GM18508 (cell line): ENCODE measurements around the gene OGFR.
"Not testable (repeated sequence)": the region's sequence is repeated elsewhere in the genome, so short reads cannot be mapped to it uniquely, and the experiment has no call there.

Experiments used
- ATAC-seq: cut with Tn5 transposase; IDR thresholded peaks from one replicate; pipeline ENCODE4 v1.9.1; 2021; ENCODE audit warnings: moderate number of reproducible peaks; ENCODE audit not compliant: insufficient read depth, unreplicated experiment

The OGFR gene

GRCh38 chr20:62853304-62853703 is 48.7 kb downstream of the OGFR start:
- ATAC-seq: not testable (repeated sequence)

- no peak for ATAC-seq
These were observed 49.5 kb downstream of the OGFR start for GRCh38 chr20:62854121-62854520.

- ATAC-seq: no peak
These were observed 50.5 kb downstream of the OGFR start for GRCh38 chr20:62855120-62855519.

DNA sequence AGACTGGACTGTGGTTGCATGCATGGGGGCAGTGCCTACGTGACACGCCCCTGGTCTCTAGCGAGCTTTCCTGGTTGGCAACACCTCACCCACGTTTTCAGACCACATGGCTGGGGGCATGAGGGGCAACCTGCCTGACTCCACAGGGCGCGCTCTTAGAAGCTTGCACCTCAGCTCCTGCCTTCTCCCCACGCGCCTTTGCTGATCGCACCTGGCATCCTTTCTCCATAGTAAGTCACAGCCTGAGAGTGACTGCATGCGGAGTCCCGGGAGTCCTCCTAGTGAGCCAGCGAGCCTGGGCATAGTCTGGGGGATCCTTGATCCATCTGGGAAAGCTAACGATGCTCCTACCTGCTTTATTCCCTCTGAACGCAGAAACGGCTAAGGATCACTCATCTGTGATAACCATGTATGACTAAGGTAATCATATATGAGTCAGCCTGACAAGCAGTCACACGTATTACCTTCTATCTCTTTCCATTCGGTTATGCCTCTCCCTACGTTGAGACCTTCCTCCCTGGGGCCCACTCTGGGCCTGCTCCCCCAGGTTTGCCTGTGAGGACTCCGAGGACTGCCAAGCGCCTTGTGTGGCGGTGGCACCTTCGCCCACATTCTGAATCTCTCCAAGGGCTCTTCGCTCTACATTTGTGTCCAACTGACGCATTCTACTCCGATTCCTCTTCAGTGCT is 52.4 kb downstream of the OGFR start:
- ATAC-seq: no peak

DNA sequence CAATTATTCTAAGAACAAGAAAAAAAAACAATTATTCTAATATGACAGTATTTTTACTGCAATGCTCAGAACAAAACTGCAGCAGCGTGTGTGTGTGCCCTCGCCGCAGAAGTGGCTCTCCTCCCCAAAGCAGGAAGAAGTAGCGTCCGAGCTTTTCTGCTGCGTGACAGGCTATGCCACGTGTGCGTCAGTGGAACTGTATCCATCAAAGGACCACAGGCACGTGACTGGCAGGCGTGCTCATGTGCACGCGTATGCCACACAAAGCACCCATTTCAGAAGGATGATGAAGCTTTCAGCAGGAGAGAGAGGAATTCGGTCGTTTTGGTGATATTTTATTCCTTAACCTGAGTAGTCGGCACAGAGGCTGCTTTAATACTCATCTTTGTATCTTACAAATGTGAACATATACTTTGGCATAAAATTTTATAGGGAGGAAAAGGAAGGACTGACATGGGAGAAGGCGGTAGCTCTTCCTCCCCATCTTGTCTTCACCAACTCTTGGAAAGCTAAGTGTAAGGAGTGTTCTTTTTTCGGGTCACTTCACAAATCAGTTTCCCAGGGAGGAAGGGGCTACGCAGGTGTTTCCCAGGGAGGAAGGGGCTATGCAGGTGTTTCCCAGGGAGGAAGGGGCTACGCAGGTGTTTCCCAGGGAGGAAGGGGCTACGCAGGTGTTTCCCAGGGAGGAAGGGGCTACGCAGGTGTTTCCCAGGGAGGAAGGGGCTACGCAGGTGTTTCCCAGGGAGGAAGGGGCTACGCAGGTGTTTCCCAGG is 53.6 kb downstream of the OGFR start:
- no peak for ATAC-seq

DNA sequence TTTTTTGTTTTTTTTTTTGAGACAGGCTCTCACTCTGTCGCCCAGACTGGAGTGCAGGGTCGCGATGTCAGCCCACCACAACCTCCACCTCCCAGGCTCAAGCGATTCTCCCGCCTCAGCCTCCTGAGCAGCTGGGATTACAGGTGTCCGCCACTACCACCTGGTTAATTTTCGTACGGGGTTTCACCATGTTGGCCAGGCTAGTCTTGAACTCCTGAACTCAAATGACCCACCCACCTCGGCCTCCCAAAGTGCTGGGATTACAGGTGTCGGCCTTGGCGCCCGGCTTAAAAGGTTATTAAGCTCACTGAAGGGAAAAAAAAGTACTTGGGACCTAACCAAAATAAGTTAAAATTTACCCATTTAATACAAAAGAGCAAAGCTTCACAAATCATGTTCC is 55.1 kb downstream of the OGFR start:
- ATAC-seq: no peak

DNA sequence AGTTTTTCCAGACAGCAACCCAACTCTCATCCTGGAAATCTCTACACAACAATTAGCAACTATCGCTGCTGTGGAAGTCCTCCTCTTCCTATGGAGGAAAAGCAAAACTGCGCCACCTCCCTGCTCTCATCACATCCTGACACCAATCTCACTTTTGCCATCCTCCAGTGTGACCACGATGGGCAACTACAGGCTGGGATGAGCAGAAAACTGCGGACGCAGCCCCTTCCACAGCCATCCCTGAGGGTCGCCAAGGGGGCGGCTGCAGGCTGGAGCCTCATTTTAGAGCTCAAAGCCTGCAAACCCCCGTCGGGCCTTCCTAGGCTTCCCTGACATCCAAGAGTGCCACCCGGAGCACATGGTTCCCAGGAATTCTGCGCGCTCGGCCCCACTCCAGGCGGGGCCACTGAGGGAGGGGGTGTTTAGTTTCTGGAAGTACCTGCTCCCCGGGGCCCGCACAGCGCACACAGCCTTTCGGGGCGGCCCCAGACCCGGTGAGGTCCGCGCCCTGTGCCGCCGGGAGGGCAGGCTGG is 55.8 kb downstream of the OGFR start:
- no peak for ATAC-seq

GRCh38 chr20:62860924-62861691 is 56.5 kb downstream of the OGFR start:
- no peak for ATAC-seq

GRCh38 chr20:62861726-62862336 is 57.2 kb downstream of the OGFR start, which contains the start of gene TCFL5:
Gene TCFL5 (minus strand): TSS chr20:62861822. CDS start chr20:62861670, 152 bp downstream.
- ATAC-seq: no peak
